PC-3 (cell line): ENCODE data around the gene UBE2C. TPM values are rescaled to one million over a fixed set of nuclear protein-coding genes. Genes with fewer than 3 reads are reported as not detected.

Experiments
- ATAC-seq: fragments of 200-7000 bp; cut with Tn5 transposase; 2 replicates; pipeline ENCODE4 v1.9.1; 2020; ENCODE audit warnings: mild to moderate bottlenecking, moderate library complexity
- BruUV-seq: library from RNA; stranded (reverse); fragments of 400-500 nt; replicated peaks from 2 replicates; lab custom pipeline; 2021; lab: Mats Ljungman, UMichigan
- CTCF ChIA-PET: fragments of 300-600 bp; sonication (Branson Sonifier 250); formaldehyde crosslinking; loops from one replicate; lab custom pipeline; 2022; ENCODE audit warnings: antibody characterized with exemption; lab: Charles Lee
- POLR2A ChIA-PET: fragments of 300-600 bp; sonication (Branson Sonifier 250); formaldehyde crosslinking; loops from one replicate; lab custom pipeline; 2022; ENCODE audit warnings: antibody characterized with exemption; ENCODE audit not compliant: unreplicated experiment; lab: Charles Lee
- DNase-seq: peaks from one replicate; pipeline ENCODE4 v3.0.0-alpha.2; 2015
- H2AFZ ChIP-seq: fragments of 300-600 bp; sonication (generic); 2 replicates; pipeline ENCODE4 v1.6.0; 2016; ENCODE audit warnings: antibody characterized with exemption, low read length
- H3F3A ChIP-seq: fragments of 300-600 bp; sonication (generic); one replicate; pipeline ENCODE4 v1.6.0; 2017; ENCODE audit warnings: antibody characterized with exemption, low read length, control low read depth, mild to moderate bottlenecking; ENCODE audit not compliant: unreplicated experiment
- H3K27ac ChIP-seq: fragments of 300-600 bp; sonication (generic); 2 replicates; pipeline ENCODE4 v1.5.1; 2016; ENCODE audit warnings: mild to moderate bottlenecking, low read length
- H3K27me3 ChIP-seq: fragments of 300-600 bp; sonication (generic); 2 replicates; pipeline ENCODE4 v1.6.1; 2016; ENCODE audit warnings: low read length, mixed read lengths
- H3K36me3 ChIP-seq: fragments of 300-600 bp; sonication (generic); 2 replicates; pipeline ENCODE4 v1.6.1; 2016; ENCODE audit warnings: low read depth, mixed run types, low read length, mixed read lengths
- H3K4me1 ChIP-seq: fragments of 300-600 bp; sonication (generic); 2 replicates; pipeline ENCODE4 v1.5.1; 2016; ENCODE audit warnings: low read length; ENCODE audit not compliant: insufficient read depth
- H3K4me2 ChIP-seq: fragments of 300-600 bp; sonication (generic); 2 replicates; pipeline ENCODE4 v1.6.0; 2016; ENCODE audit warnings: low read length
- H3K4me3 ChIP-seq: fragments of 300-600 bp; sonication (generic); 2 replicates; pipeline ENCODE4 v1.5.1; 2016; ENCODE audit warnings: mild to moderate bottlenecking, low read length, mixed read lengths
- H3K79me2 ChIP-seq: fragments of 300-600 bp; sonication (generic); 2 replicates; pipeline ENCODE4 v1.6.1; 2017; ENCODE audit warnings: low read length, mixed read lengths
- H3K9ac ChIP-seq: fragments of 300-600 bp; sonication (generic); 2 replicates; pipeline ENCODE4 v1.6.0; 2016; ENCODE audit warnings: mild to moderate bottlenecking, low read length
- H3K9me2 ChIP-seq: fragments of 300-600 bp; sonication (generic); replicated peaks from 2 replicates; pipeline ENCODE4 v1.6.1; 2016; ENCODE audit warnings: mixed run types, low read length, mixed read lengths
- H3K9me3 ChIP-seq: fragments of 300-600 bp; sonication (generic); 2 replicates; pipeline ENCODE4 v1.6.1; 2016; ENCODE audit warnings: low read length, mixed read lengths
- H4K20me1 ChIP-seq: fragments of 300-600 bp; sonication (generic); 2 replicates; pipeline ENCODE4 v1.6.1; 2016; ENCODE audit warnings: low read length, mixed read lengths
- CTCF ChIP-seq: fragments of 300-600 bp; sonication (generic); conservative IDR thresholded peaks from 2 replicates; pipeline ENCODE4 v1.5.1; 2017; ENCODE audit warnings: antibody characterized with exemption, low read depth, mild to moderate bottlenecking, low read length
- EZH2 ChIP-seq: fragments of 300-600 bp; sonication (generic); IDR thresholded peaks from one replicate; pipeline ENCODE4 v1.6.1; 2017; ENCODE audit warnings: antibody characterized with exemption, mild to moderate bottlenecking, low read length; ENCODE audit not compliant: unreplicated experiment
- EZH2phosphoT487 ChIP-seq: fragments of 300-600 bp; sonication (generic); IDR thresholded peaks from 2 replicates; pipeline ENCODE4 v1.6.1; 2018; ENCODE audit warnings: mild to moderate bottlenecking, antibody characterized with exemption, low read length, borderline replicate concordance
- intact Hi-C: fragments of 100-400 bp; cut with micrococcal nuclease; formaldehyde crosslinking; loops from 2 replicates; pipeline ENCODE4 v1.9.0; 2023
- total RNA-seq: library from RNA; depleted of rRNA; stranded (reverse); fragments of >200 nt; gene quantifications from 2 replicates; pipeline ENCODE4 v1.2.3, GENCODE V29; 2014

Gene UBE2C
- total RNA-seq, 1 experiment from 2014 or later = 304 TPM

GRCh38 chr20:45821947-45822346, 9.5 kb downstream of the UBE2C start:
- H3K4me2 ChIP-seq = no peak overlapping the region
- no peaks in the 10 kb centered on the region for H3F3A ChIP-seq
- ChIA-PET CTCF (interaction anchor here (0.6 to 1.2 kb wide), 2 partner anchors 23 to 42 kb away, joined by 3 to 5 read pairs; no protein-coding TSS in a partner anchor), POLR2A (no interaction called here)
- peaks cover 16% of the 10 kb centered on the region; the same call in 1 of the 2 replicates for H3K4me1 ChIP-seq
- H4K20me1 ChIP-seq = peaks cover 1% of the 10 kb centered on the region; the same call in 1 of the 2 replicates
- no peak overlapping the region for H3K4me3 ChIP-seq
- peaks cover 1% of the 10 kb centered on the region for H3K36me3 ChIP-seq
- no peak overlapping the region for H3K27ac ChIP-seq
- no peak for TF ChIP-seq EZH2
- TF ChIP-seq EZH2phosphoT487 = no peak
- no peak for TF ChIP-seq CTCF
- no peak overlapping the region for H2AFZ ChIP-seq
- no peaks in the 10 kb centered on the region for H3K27me3 ChIP-seq
- H3K9ac ChIP-seq = no peak overlapping the region
- BruUV-seq = no TSS peak
- no peak for DNase-seq
- no peak for ATAC-seq
- no peaks in the 10 kb centered on the region for H3K9me2 ChIP-seq
- no peaks in the 10 kb centered on the region for H3K9me3 ChIP-seq
- no peaks in the 10 kb centered on the region for H3K79me2 ChIP-seq
- intact Hi-C loops = no loop called here

GRCh38 chr20:45822857-45823256, 10.4 kb downstream of the UBE2C start:
- H3K27me3 ChIP-seq = no peaks in the 10 kb centered on the region
- peak overlapping the region; percentile 60 for H3K4me3 ChIP-seq
- no peaks in the 10 kb centered on the region for H3F3A ChIP-seq
- no peaks in the 10 kb centered on the region for H3K79me2 ChIP-seq
- no peaks in the 10 kb centered on the region for H3K9me2 ChIP-seq
- peak; percentile 67 for DNase-seq
- H3K9ac ChIP-seq = peak overlapping the region; percentile 9; the same call in 1 of the 2 replicates
- H3K4me1 ChIP-seq = peaks cover 9% of the 10 kb centered on the region; the same call in 1 of the 2 replicates
- no peak for TF ChIP-seq CTCF
- TF ChIP-seq EZH2 = no peak
- TF ChIP-seq EZH2phosphoT487 = no peak
- peak overlapping the region; percentile 86 for H3K4me2 ChIP-seq
- no TSS peak for BruUV-seq
- H3K27ac ChIP-seq = no peak overlapping the region
- no peaks in the 10 kb centered on the region for H3K36me3 ChIP-seq
- peak overlapping the region; percentile 77 for H2AFZ ChIP-seq
- CTCF ChIA-PET = interaction anchor here (0.6 to 0.7 kb wide), 2 partner anchors 11 to 64 kb away, joined by 3 to 5 read pairs; no protein-coding TSS in a partner anchor
- H3K9me3 ChIP-seq = no peaks in the 10 kb centered on the region
- H4K20me1 ChIP-seq = no peaks in the 10 kb centered on the region
- ATAC-seq = peak; percentile 82
- POLR2A ChIA-PET = interaction anchor here (0.6 kb wide), 1 partner anchor 234 kb away, joined by 5 read pairs; no protein-coding TSS in a partner anchor
- intact Hi-C loops = no loop called here
